Renal cortical epithelial cell (primary cell): ENCODE data around the gene DNM3. TPM values are rescaled to one million over a fixed set of nuclear protein-coding genes. Genes with fewer than 3 reads are reported as not detected.
A peak's percentile ranks its signal among the peaks of the same experiment; 100 is the strongest.

Source experiments
- DNase-seq: peaks from one replicate; pipeline ENCODE4 v3.0.0-alpha.2; 2011; ENCODE audit warnings: low read depth
- total RNA-seq: library from RNA; depleted of rRNA; stranded (reverse); fragments of >200 nt; gene quantifications from 2 replicates; pipeline ENCODE4 v1.2.3, GENCODE V29; 2014

The DNM3 gene
- total RNA-seq, 1 donor from 2014 or later: 10.7 TPM

DNA sequence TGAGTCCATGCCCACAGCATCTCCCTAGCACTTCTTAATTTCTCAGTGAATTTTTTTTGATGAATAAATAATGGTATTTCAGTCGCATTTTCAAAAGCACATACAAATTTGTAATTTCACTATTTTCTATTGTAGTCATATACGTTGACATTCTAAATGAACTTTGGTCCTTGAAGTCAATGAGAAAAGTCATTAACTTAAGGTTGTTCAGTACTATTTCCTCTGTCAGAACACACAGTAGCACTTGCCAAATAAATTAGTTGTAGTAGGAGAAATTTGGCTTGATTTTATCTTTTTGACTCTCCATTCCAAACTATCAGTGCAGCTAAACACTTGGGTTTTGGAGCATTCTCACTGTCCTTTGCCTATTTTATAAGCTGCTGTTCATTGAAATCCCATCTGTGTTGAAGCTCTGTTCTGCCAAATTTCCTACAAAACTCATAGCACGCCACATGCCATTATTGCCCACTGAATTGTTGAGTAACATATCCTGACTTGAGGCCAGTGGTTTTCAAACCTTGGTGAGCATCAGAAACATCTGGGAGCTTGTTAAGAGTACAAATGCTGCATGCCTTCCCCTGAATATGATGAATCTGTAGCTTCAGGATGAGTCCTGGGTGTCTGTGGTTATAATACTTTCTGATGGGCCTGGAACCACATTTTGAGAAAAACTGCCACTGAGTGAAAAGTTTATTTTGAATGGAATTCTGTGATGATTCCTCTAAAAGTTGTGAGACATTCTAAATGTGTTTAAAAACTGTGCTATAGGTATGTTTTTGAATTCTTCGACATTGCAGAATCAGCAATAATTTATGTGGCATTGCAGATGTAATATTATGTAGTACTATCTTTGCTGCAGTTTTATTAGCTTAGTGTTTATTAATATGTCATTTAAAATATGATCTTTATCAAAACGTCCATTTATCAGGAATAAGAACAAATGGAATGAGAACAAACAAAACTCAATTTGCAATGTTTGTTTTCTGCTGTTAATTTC, 78.9 kb downstream of the DNM3 start:
- no peak for DNase-seq

DNA sequence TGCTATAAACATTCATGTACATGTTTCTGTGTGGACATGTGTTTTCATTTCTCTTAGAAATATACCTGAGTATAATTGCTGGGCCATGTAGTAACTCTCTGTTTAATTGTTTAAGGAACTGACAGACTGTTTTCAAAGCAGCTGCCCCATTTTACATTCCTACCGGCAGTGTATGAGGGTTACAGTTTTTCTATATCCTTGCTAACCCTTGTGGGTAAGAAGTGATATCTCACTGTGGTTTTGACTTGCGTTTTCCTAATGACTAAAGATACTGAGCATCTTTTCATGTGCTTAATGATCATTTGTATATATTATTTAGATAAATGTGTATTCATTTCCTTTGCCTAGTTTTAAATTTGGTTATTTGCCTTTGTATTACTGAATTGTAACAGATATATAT, 81.7 kb downstream of the DNM3 start:
- DNase-seq: no peak

DNA sequence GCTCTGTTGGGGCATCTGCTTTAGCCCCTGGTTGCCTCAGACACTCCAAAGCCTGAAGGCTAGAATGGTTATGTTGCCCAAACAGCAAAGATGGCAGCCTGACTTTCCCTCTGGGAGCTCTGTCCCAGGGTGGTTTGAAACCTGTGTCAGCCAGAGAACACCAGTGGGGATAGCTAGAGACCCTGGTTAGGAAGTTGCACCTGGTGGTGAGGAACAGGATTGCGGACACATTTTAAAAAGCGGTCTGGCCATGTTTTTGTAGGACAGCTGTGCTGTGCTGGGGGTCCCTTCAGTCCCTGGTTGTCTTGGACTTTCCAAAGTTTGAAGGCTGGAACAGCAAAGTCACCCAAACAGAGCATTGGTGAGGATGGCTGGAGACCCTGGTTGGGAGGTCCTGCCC, 87.8 kb downstream of the DNM3 start:
- DNase-seq: no peak

DNA sequence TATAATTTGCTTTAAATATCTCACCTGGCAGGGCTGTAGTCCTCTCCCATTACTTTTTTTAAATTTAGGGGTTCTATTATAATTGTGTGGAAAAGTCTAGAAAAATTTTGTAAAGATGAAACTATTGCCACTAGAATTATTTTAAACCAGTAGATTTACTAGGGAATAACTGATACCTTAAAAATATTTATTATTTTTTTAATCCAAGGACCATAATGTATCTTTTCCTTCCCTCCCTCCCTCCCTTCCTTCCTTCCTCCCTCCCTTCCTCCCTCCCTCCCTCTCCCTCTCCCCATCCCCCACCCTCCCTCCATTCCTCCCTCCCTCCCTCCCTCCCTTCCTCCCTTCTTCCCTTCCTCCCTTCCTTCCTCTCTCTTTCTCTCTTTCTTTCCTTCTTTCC, 90.5 kb downstream of the DNM3 start:
- DNase-seq: no peak

DNA sequence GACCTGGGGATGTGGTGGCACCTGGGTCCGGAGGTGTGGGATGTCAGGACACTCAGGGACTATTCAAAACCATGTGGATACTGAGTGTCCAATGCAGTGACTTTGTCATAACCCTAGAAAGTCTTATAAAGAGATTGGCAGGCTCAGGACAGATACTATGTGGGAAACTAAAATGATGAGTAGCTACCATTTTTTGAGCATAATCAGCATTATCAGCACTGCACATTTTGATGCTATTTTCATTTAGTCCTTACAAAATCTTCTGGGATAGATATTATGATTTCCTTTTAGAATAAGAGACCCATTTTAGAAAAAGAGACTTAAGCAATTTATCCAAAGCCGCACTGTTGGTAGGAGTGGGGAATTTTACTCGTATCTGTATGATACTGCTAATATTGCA, 93.4 kb downstream of the DNM3 start:
- DNase-seq: no peak

DNA sequence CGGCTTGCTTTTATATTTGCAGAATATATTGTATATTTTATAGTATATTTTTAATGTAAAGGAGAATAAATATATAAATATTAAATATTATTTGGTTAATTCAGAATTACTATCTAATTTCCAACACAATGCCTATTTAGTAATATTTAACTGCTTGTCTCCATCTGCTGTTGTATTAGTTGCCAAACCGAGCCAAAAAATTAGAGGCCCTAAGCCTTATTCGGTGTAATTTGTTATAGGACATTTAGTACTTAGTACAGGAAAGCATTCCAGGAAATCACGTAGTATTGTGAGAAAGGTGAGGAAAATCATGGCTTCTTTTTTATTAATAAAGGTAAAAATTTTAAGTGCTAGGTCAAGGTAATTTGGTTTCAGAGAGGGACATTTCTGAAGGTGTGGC, 93.8 kb downstream of the DNM3 start:
- no peak for DNase-seq

DNA sequence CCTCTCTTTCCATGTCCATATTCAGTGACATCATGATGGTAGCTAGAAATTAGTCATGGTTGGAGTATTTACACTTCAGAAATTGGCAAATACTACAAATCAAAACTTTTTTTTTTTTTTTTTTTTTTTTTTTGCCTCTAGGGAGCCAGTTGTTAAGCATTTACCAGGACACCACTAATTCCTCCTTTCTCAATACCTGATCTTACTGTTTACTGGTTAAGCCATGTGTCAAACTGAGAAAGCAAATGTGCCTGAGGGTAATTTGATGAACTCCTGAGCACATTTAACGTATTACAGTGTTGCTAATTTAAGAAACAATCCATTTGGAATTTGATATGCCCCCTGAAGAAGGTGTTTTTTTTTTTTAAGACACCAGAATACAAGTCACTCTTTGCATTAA, 94.4 kb downstream of the DNM3 start:
- DNase-seq: peak; percentile 91

DNA sequence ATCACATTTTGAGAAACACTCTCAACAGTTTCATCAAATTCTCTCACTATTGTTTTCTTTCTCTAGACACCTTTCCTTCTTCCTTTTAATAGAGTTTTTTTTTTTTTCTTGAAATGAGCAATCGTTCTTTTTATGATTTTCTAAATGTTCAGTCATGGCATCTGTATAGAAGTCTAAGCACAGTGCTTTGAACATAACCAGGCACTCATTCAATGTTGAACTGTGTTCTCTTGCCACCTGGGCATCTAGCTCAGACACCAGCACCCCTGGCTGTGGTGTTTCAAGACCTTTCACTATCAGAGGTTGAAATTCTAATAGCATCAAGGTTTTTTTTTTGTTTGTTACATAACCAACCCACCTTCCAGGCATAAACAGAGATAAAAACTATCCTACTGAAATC, 96.6 kb downstream of the DNM3 start:
- DNase-seq: no peak

DNA sequence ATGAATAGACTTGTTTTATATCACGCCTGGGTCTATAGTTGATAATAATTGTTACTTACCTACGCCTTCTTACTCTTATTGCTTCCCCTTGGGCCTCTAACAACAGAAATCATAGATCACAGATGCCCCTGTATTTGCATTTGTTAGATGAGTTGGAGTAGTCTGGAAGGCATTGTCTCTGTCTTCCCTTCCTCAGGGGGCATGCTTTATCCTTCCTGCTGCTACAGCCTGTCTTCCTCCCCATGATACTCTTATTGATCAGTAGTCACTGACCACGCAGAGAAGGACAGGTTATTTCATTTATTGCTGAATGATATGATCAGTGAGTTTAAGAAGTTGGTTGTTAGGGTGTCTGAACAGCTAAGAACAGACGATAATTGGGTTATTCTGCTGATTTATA, 98.4 kb downstream of the DNM3 start:
- no peak for DNase-seq

DNA sequence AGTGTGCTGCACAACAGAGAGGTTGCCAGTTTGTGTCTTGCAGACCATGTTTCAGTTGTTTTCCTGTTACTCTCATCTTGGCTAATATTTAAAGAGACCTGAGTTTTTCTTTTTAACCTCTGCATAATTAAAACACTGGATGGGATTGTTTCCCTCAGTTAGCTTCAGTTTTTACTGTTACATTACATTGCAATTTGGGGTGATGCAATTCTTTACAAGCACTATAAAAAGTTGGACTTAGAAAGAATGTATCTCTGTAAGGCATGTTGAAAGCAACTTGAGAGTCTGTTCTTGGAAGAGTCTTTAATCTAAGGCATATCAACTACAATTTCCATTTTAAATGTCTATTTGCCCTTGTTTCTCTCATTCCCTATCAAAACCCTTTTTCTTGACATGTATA, 99.1 kb downstream of the DNM3 start:
- peak; percentile 96 for DNase-seq

DNA sequence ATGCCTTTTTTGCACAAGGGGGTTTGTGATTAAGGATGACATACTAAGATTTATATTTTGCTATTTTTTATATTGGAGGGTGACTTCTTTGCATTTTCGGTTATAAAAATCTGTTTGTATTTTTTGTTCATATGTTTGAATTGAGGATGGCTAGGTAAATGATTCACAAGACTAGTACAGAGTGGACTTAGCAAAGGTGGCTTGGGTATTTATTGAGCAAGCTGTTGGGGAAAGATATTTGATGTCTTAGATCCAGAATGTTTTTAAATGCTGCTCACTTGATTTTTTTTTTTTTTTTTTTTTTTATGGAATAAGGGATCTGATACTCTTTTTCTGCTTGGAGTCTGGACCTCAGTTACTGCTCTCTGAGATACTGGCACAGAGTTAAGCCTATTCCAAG, 100.6 kb downstream of the DNM3 start:
- DNase-seq: peak; percentile 66

DNA sequence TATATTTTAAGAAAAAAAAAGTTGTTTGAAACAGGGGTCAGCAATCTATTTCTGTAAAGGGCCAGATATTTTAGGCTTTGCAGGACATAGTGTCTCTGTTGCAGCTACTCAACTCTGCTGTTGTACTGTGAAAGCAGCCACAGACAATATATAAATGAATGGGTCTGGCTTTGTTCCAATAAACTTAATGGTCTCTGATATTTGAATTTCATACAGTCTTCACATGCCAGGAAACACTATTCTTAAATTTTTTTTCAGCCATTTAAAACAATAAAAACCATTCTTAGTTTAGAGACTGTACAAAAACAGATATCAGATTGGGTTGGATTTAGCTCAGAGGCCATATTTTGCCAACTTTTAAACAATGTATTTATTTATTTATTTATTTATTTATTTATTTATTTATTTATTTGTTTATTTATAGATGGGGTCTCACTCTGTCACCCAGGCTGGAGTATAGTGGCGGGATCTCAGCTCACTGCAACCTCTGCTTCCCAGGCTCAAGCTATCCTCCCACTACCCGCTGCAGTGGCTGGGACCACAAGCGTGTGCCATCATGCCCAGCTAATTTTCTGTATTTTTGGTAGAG, 102.8 kb downstream of the DNM3 start:
- DNase-seq: no peak

DNA sequence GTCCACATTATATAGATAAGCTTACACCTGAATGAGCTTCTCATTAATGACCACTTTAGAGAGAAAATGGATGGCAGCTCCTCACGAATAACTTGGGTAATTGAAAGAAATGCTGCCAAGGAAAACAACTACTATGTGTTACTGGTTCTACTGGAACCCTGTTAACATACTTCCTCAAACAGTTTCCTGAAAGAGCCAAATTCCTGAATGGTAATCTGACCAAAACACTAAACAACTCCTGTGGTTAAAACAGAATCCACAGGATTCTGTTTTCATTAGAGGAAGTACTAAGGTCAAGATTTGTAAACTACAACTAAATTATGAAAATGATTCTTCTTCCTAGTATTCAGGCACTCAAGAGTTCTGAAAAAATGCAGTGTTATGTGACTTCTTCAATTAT, 107.2 kb downstream of the DNM3 start:
- DNase-seq: peak; percentile 88

DNA sequence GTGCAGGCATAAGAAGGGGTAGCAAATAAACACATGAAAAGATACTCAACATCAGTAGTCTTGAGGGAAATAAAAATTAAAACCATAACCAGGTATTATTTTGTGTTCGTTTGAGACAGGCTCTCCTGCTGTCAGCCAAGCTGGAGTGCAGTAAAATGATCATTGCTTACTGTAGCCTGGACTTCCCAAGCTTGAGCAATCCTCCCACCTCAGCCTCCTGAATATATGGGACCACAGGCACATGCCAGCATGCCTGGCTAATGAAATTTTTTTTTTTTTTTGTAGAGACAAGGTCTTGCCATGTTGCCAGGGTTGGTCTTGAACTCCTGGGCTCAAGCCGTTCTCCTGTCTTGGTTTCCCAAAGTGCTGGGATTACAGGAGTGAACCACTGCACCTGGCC, 108.0 kb downstream of the DNM3 start:
- DNase-seq: no peak

DNA sequence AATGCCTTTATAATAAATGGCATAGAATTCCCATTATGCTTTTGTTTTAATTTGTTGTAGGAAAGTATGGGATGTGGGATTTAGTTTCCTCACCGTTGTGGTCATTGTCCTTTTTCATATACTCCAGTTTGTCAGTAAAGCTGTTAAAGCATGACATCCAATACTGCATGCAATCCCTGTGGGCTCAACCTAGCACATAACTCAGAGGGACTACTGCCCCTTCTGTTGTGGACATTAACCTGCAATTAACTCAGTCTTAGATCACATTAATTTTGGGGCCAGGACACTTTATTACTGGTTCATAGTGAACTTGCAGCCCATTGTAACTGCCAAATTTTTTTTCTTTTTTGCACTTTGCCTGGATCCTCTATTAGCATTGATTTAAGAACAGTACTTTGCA, 112.5 kb downstream of the DNM3 start:
- DNase-seq: no peak

DNA sequence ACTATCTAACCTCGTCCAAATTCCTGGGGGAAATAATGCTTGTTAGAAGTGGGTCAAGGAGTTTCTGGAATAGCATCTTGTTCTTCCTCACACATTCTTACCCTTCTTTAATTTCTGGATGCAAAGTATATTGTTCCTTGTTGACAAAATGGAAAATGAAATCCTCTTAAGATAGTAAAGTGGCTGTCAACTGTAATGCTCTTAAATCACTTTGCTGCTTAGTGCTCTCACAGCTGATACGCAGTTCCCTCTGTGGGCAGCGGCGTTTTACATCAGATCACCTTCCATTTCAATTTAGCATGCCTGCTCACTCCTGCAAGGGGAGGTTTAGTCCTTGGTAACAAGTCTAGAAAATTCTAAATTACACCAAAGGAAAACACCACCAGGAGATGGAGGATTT, 113.1 kb downstream of the DNM3 start:
- DNase-seq: no peak

DNA sequence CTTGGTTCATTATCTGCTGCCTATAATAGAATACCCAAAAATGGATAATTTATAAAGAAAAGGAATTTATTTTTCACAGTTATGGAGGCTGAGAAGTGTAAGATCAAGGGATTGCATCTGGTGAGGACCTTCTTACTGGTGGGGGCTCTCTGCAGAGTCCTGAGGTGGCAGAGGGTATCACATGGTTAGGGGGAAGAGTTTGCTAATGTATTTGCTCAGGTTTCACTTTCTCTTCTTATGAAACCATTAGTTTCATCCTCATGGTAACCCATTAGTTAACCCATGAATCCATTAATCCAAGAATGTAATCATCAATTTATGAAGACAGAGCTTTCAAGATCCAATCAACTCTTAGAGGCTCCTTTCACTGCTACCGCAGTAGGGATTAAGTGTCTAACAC, 120.6 kb downstream of the DNM3 start:
- no peak for DNase-seq

DNA sequence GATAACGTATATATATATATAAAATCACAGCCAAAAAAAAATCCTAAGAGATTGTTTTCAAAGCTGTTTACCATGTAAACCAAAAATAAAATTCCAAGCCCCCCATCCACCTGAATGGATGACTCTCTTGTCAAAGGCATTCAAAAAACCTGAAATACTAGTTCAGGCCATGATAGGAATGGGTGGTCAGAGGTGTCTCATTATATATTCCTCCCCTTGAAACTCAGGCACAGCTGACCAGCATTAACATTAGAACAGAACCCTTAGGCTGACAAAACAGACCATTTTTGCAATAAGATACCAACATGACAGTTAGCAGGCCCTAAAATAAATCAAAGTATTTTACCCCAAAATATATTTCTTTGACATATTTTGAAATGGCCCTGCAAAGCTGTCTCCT, 122.5 kb downstream of the DNM3 start:
- no peak for DNase-seq

DNA sequence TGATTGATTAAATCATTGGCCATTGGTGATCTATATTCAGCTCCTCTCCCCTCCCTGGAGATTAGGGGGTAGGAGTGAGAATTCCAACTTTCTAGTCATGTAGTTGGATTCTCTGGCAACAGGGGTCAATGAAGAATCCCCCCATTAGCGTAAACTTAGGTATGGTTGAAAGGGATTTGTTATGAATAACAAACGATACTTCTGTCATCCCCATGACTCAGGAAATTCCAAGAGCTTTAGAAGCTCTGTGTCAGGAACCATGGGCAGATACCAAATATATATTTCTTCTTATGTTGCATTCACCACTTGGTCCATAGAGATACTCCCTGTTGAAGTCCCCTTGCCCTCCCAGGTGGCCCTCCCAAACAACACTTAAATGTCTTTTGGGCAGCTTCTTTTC, 124.5 kb downstream of the DNM3 start:
- peak; percentile 49 for DNase-seq

DNA sequence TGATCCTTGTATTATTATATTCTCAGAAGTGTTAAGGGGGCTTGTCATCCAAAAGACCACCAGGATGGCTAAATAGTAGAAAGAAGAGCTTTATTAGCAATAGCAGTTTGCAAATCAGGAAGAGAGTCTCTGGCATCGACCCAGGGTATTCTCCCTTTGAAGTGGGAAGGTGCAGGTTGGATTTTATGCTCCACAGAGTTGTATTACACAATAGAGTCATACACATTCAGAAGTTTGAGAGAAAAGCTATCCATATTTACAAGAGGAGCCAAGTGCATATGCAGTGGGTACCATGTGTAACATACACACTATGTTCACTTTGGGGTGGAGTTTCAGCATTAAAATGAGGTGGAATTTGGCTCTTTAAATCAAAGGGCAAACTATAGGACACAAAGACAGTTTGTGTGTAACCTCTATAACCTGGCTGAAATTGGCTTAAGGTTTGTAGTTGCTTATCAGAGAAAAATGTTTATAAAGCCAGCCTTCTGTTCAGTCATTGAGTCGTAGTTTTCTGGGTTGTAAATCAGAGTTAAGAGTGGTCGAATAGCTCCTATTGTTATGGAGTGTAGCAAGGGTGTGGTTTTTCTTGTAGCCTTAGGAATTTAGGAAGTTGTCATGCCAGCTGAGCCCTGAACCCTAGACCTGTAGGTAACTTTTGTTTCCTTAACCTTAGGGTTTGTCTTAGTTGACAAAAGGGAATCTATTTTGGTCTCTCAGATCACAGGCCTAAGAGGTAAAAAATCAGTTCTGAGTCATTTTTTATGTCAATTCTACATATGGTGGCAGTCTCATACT, 125.3 kb downstream of the DNM3 start:
- DNase-seq: peak; percentile 85

DNA sequence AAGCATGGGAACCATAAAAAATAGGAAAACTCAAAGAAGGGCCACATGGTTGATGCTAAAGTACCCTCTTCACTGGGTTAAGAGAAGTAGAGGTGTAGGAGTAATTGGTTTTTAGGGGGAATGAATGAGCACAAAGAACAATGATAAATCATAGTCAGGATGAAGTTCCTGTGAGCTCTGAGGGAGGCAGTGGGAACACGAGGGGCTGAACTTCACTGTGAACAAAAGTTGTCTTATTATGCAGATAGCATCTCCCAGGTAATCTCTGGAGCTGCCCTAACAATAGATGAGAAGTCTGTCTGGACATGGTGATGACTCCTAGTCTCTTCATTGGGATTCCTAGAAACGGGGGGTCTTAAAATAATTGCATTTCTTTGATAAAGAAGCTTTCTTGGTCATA, 127.9 kb downstream of the DNM3 start:
- no peak for DNase-seq

DNA sequence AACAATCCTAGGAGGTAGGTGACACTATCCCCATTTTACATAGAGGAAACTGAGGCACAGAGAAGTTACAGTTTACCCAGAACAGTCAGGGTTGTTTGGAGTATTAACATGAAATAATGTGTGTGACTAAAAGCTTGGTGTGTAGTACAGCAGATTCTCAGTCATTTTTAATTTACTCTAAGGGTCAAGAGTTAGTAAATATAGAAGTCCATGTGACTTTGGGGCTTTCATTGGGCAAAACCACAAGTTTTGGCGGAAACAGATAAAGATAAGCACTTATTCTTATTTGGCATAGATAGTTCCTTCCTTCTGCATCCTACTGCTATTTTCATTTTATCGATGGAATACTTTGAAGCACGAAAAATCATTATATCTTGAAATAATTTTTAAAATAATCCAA, 128.5 kb downstream of the DNM3 start:
- DNase-seq: no peak

DNA sequence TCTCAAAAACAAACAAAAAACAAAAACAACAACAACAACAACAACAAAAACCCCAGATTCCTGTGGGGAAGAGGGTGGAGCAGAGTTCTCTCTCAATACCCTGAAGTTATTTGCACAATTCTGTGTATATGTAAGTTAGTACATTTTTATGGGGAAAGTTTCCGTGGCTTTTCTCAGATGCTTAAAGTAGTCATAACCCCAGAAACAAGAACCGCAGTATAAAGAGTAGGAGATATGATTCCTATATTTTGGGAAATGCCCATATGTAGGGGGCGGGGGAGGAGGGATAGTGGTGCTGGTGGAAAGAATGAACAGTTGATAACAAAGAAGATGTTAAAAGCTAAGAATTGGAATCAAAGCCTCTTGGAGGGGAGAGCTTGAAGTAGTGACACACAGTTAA, 131.5 kb downstream of the DNM3 start:
- DNase-seq: no peak
